Globus pallidus (tissue), 1 donor: ENCODE measurements around the gene ZNF280A.
A peak's percentile ranks its signal among the peaks of the same experiment; 100 is the strongest.

ENCODE experiments used
- DNase-seq: peaks from one replicate; pipeline ENCODE4 v3.0.0-alpha.2; 2015; ENCODE audit warnings: low spot score

ZNF280A gene

GRCh38 chr22:22520020-22520656, at the start of gene ZNF280A:
Gene ZNF280A (minus strand): TSS chr22:22520270. CDS start chr22:22515630, 4,640 bp downstream.
- no peak for DNase-seq

- DNase-seq: no peak
These were observed 49.1 kb upstream of the ZNF280A start for GRCh38 chr22:22569218-22569617.

GRCh38 chr22:22565981-22566380, 45.9 kb upstream of the ZNF280A start:
- DNase-seq: no peak

GRCh38 chr22:22558972-22559603, 39.0 kb upstream of the ZNF280A start, which contains the start of gene PRAME:
Gene PRAME (minus strand): TSS chr22:22559265. CDS start chr22:22556832, 2,433 bp downstream.
- DNase-seq: peak; percentile 16

- no peak for DNase-seq
These were observed 38.3 kb upstream of the ZNF280A start for GRCh38 chr22:22558071-22558971.

- no peak for DNase-seq
These were observed 37.2 kb upstream of the ZNF280A start for GRCh38 chr22:22556995-22557925.

- no peak for DNase-seq
These were observed 36.5 kb upstream of the ZNF280A start for GRCh38 chr22:22556578-22556977.

GRCh38 chr22:22555596-22555995, 35.5 kb upstream of the ZNF280A start:
- no peak for DNase-seq

- DNase-seq: no peak
These were observed 34.7 kb upstream of the ZNF280A start for GRCh38 chr22:22554587-22555284.

GRCh38 chr22:22553735-22554586, 33.9 kb upstream of the ZNF280A start:
- no peak for DNase-seq

- no peak for DNase-seq
These were observed 33.1 kb upstream of the ZNF280A start for GRCh38 chr22:22553141-22553540.

- no peak for DNase-seq
These were observed 32.6 kb upstream of the ZNF280A start for GRCh38 chr22:22552630-22553029.

GRCh38 chr22:22550789-22551434, 30.8 kb upstream of the ZNF280A start:
- no peak for DNase-seq

GRCh38 chr22:22548910-22549309, 28.8 kb upstream of the ZNF280A start:
- DNase-seq: no peak

- no peak for DNase-seq
These were observed 28.2 kb upstream of the ZNF280A start for GRCh38 chr22:22548317-22548716.

- no peak for DNase-seq
These were observed 27.7 kb upstream of the ZNF280A start for GRCh38 chr22:22547692-22548300.

GRCh38 chr22:22547226-22547625, 27.2 kb upstream of the ZNF280A start:
- no peak for DNase-seq

GRCh38 chr22:22546490-22546889, 26.4 kb upstream of the ZNF280A start:
- DNase-seq: peak; percentile 16

- DNase-seq: no peak
These were observed 25.0 kb upstream of the ZNF280A start for GRCh38 chr22:22545084-22545483.
